Peyer's patch (tissue), 4 donors: Measurements from ENCODE around the gene AHI1. TPM values are rescaled to one million over a fixed set of nuclear protein-coding genes. Genes with fewer than 3 reads are reported as not detected.

Source experiments
- DNase-seq, 3 donors: peaks; one replicate each; pipeline ENCODE4 v3.0.0-alpha.2; 2017 to 2019
- H3K27ac ChIP-seq, 4 donors: fragments of 200-600 bp; sonication (generic); one replicate each; pipeline ENCODE4 v1.5.1; 2016 to 2019
- H3K27me3 ChIP-seq, 2 donors: fragments of 200-600 bp; sonication (generic); one replicate each; pipeline ENCODE4 v1.5.1; 2019
- H3K36me3 ChIP-seq, 3 donors: fragments of 200-600 bp; sonication (generic); one replicate each; pipeline ENCODE4 v1.5.1; 2016 to 2019
- H3K4me1 ChIP-seq, 4 donors: fragments of 200-600 bp; sonication (generic); one replicate each; pipeline ENCODE4 v1.5.1; 2016 to 2019
- H3K4me3 ChIP-seq, 4 donors: fragments of 200-600 bp; sonication (generic); 1 replicate in 3 of 4; 2 replicates in 1 of 4; pipeline ENCODE4 v1.5.1; 2016 to 2019; ENCODE audit warnings: mild to moderate bottlenecking in 1 of 4
- H3K9me3 ChIP-seq, 4 donors: fragments of 200-600 bp; sonication (generic); one replicate each; pipeline ENCODE4 v1.5.1; 2016 to 2019; ENCODE audit warnings: mild to moderate bottlenecking in 1 of 4
- CTCF ChIP-seq, 6 experiments: fragments of 450-650 bp in 4 of 6; fragments of 200-600 bp in 2 of 6; sonication (generic) in 1 of 6; IDR thresholded peaks; one replicate each; pipeline ENCODE4 v1.5.1; 2017 to 2019; ENCODE audit warnings: antibody characterized with exemption in 6 of 6, mild to moderate bottlenecking in 3 of 6, moderate library complexity in 1 of 6
- POLR2A ChIP-seq, 2 donors: fragments of 450-650 bp; IDR thresholded peaks; one replicate each; pipeline ENCODE4 v1.5.1; 2017; ENCODE audit warnings: antibody characterized with exemption in 2 of 2, mild to moderate bottlenecking in 2 of 2, moderate library complexity in 2 of 2
- total RNA-seq, 4 donors: library from RNA; depleted of rRNA; stranded (reverse); fragments of >200 nt; gene quantifications; one replicate each; pipeline ENCODE4 v1.1.0, GENCODE V29; 2016

Gene AHI1
- total RNA-seq, 4 donors from 2014 or later, result 4.4 to 141 (median 17.6) TPM

GRCh38 chr6:135322427-135323201, 174.9 kb downstream of the AHI1 start:
- H3K4me1 ChIP-seq, result no peaks in the 10 kb centered on the region
- no peaks in the 10 kb centered on the region for H3K27me3 ChIP-seq
- no peaks in the 10 kb centered on the region for H3K36me3 ChIP-seq
- H3K4me3 ChIP-seq, result no peak overlapping the region
- no peaks in the 10 kb centered on the region for H3K9me3 ChIP-seq
- no peak for DNase-seq
- no peak overlapping the region for H3K27ac ChIP-seq
- TF ChIP-seq POLR2A (IDR thresholded peaks at IDR 0.05) (no peak), CTCF (IDR thresholded peaks at IDR 0.05) (no peak)

- Histone ChIP-seq H3K27ac (no peak overlapping the region), H3K36me3 (no peaks in the 10 kb centered on the region), H3K27me3 (no peaks in the 10 kb centered on the region), H3K9me3 (no peaks in the 10 kb centered on the region), H3K4me3 (no peak overlapping the region), H3K4me1 (no peaks in the 10 kb centered on the region)
- TF ChIP-seq CTCF (IDR thresholded peaks at IDR 0.05), result no peak
- no peak for DNase-seq
Measured at GRCh38 chr6:135320721-135321621, 176.6 kb downstream of the AHI1 start.

- Histone ChIP-seq H3K27me3 (no peaks in the 10 kb centered on the region), H3K4me1 (no peaks in the 10 kb centered on the region), H3K9me3 (no peaks in the 10 kb centered on the region), H3K27ac (no peak overlapping the region), H3K36me3 (no peaks in the 10 kb centered on the region), H3K4me3 (no peak overlapping the region)
- no peak for DNase-seq
- TF ChIP-seq POLR2A (IDR thresholded peaks at IDR 0.05), result no peak
- no peak for TF ChIP-seq CTCF (IDR thresholded peaks at IDR 0.05)
Measured at GRCh38 chr6:135319819-135320218, 177.7 kb downstream of the AHI1 start.

GRCh38 chr6:135318738-135319469, 178.6 kb downstream of the AHI1 start:
- no peak overlapping the region for H3K4me3 ChIP-seq
- H3K27me3 ChIP-seq, result no peaks in the 10 kb centered on the region
- no peaks in the 10 kb centered on the region for H3K4me1 ChIP-seq
- no peaks in the 10 kb centered on the region for H3K36me3 ChIP-seq
- no peaks in the 10 kb centered on the region for H3K9me3 ChIP-seq
- H3K27ac ChIP-seq, result no peak overlapping the region
- no peak for DNase-seq
- no peak for TF ChIP-seq POLR2A (IDR thresholded peaks at IDR 0.05)
- TF ChIP-seq CTCF (IDR thresholded peaks at IDR 0.05), result no peak

- no peak for TF ChIP-seq CTCF (IDR thresholded peaks at IDR 0.05)
- DNase-seq, result no peak
- Histone ChIP-seq H3K36me3 (no peaks in the 10 kb centered on the region), H3K4me1 (no peaks in the 10 kb centered on the region), H3K4me3 (no peak overlapping the region), H3K27ac (no peak overlapping the region), H3K9me3 (no peaks in the 10 kb centered on the region), H3K27me3 (no peaks in the 10 kb centered on the region)
Measured at GRCh38 chr6:135314543-135314942, 183.0 kb downstream of the AHI1 start.
